GM18909 (cell line): Measurements from ENCODE around the gene PANK4.

Source experiments
- ATAC-seq: cut with Tn5 transposase; IDR thresholded peaks from one replicate; pipeline ENCODE4 v1.9.1; 2021; ENCODE audit warnings: mild to moderate bottlenecking; ENCODE audit not compliant: unreplicated experiment, poor library complexity

Gene PANK4

DNA sequence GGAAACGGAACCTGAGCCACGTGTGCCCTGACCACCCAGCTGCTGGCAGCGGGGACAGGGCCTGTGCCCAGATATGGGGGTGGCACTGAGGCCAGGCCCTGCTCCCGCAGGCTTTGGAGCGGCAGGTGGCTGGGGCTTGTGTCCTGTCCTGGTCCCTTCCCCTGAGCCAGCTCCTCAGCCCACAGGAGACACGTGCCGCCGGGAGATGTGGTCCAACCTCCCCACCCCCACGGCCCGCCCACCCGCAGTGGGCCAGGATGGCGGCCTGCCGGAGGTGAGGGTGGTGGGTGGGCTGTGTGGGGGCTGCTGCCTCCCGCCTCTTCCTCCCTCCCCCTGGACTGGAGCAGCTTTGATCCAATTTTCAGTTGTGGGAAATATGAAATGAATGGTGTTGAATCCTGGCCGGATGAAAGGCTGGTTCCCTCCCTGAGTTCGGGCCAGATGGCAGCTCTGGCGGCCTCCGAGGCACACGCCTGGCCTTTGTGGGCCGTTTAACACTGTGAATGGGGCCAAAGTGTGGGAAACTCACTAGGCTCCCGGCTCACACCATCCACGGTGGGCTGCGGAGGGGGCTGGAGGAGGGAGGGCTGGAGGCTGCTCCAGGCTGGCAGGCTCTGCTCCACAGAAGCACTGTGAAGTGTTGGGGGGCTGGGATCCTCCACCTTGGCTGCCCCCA, 6.2 kb upstream of the PANK4 start:
- no peak for ATAC-seq

DNA sequence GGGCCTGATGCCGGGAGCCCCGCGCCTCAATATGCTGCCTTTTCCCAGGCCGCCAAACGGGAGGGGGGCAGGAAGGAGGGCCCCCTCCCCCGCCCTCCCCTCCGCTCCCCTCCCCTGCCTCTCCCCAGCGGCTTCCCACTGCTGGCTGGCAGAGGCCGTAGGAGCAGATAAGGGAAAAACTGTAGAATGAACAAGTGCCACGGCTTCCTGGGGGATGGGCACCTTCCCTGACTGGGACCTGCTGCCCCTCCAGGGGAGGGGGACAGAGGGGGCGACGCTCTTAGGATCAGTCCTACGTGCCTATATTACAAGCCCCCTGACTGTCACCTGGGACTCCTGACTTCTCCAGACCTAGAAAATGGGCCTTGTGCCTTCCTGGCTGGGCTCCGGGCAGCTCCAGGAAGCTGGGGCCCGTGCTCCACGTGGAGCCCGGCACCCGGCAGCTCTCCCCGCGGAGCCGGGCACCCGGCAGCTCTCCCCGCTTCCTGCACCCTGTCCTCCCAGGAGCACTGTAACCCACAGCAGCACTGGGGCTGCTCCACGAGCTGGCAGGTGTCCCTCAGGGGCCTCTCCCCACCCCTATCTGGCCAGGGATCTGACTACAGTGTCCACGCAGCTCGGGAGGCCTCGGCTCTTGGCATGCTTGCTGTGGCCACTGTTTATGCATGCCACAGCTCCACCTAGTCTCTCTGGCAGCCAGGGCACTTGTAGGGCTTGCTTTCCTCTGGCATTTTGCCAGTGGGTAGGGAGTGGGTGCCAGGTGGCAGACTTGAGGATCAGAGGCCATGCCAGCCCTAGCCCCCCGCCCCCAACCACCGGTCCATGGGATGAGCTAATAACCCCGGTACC, 4.3 kb upstream of the PANK4 start:
- no peak for ATAC-seq

DNA sequence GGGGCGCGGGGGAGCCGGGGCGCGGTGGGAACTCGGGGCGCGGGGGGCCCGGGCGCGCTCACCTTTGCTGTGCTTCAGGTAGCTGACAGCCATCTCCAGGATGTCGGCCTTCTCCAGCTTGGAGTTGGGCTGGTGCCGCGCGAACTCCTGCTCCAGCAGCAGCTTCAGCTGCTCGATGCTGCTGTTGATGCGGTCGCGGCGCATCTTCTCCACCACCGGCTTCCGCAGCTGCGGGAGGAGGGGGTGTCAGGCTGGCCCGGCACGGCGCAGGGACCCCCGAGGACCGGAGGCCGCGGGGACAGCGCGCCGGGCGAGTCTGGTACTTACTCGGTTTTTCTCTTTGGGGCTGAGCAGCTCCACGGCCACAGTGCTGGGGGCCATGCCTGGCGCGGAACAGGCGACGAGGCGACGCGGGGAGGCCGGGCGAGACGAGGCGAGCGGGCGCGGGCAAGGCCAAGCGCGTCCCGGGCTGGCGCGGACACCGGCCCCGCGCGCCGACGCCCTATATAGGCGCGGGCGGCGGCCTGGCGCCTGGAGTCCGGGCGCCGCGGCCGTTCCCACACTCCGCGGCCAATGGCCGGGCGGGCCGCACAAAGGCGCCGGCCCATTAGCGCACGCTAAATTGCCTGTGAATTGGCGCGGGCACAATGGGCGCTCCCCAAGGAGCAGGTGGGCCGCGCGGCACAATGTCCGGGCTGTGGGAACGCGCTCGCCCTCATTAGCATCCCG, 3.6 kb upstream of the PANK4 start, which contains the start of gene HES5:
HES5 (minus strand) TSS at position 480 of the 729 bp plus-strand sequence; CDS start at position 381, 99 bp downstream.
- no peak for ATAC-seq

DNA sequence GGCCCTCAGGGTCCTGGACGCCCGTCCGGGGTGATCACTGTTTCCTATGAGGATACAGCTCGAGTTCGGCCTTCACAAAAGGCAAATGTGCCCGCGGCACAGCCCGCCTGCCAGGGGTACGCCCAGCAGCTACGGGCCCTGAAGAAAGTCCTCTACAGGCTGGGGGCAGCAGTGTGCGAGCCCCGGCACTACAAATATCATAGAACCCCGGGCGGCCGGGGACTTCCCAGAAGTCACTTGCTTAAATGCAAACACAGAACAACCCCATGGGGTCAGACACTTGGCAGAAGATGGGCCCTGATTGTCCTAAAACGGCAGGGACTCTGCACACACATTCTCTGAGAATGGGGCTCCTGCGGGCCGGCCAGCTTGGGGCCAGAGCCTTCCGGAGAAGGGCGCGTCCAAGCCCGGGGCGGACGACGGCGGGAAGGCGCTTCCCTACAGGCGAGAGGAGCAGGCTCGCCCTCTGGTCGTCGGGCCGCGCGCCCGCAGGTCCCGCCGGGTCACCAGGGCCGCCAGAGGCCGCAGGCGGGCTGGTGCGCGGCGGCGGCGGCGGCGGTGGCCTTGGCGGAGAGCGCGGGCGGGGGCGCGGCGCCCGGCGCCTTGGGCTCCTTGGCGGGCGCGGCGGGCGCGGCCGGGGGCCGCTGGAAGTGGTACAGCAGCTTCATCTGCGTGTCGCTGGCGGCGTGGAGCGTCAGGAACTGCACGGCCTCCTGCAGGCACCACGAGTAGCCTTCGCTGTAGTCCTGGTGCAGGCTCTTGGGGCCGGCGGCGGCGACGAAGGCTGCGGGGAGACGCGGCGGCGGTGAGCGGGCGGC, 2.8 kb upstream of the PANK4 start:
- no peak for ATAC-seq

DNA sequence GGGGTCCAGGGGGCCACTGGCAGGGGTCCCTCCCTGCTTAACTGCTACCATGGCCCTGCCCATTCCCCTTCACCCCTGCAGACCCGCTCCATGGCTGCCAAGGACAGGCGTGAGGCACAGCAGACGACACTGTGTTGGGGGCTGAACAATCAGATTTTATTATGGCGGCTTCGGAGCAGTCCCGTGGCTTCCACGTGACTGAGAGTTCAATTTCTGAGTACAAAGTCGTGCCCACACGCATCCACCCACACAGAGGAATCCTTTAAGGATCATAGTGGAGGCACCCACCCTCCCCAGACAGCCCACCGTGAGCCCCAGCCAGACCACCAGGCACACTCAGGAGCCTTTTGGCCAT, 2.2 kb upstream of the PANK4 start:
- ATAC-seq: no peak

DNA sequence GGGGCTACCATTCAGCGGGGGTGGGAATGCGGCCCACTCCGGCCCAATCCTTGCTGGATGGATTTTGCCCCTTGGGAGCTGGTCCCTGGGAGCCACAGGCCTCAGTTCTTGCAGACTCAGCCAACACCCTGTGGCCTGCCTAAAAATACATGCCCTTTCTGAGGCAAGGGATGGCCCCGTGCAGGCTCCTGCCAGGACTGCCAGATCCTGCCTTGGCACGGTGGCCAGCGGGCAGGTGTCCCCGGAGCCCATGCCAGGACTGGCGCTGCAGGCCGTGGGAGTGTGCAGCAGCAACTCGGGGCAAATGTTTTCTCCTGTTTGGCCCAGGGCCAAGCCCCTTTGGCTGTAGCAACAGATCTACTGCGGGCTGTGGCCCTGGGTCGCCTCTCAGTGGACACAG, 1.6 kb upstream of the PANK4 start:
- ATAC-seq: no peak

DNA sequence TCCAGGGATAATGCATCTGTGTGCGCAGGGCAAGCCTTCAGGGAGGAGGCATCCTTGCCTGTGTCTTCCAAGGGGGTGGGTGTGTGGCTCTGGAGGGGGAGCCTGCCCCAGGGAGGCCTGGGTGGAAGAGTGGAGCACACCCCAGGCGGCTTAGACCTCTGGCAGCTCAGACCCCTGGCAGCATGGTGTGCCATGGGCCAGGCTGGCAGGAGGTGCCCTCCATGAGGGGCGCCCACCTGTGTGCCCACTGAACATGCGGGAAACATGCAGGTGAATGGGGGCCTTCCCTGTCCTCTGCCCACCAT, 1.1 kb upstream of the PANK4 start:
- ATAC-seq: no peak

DNA sequence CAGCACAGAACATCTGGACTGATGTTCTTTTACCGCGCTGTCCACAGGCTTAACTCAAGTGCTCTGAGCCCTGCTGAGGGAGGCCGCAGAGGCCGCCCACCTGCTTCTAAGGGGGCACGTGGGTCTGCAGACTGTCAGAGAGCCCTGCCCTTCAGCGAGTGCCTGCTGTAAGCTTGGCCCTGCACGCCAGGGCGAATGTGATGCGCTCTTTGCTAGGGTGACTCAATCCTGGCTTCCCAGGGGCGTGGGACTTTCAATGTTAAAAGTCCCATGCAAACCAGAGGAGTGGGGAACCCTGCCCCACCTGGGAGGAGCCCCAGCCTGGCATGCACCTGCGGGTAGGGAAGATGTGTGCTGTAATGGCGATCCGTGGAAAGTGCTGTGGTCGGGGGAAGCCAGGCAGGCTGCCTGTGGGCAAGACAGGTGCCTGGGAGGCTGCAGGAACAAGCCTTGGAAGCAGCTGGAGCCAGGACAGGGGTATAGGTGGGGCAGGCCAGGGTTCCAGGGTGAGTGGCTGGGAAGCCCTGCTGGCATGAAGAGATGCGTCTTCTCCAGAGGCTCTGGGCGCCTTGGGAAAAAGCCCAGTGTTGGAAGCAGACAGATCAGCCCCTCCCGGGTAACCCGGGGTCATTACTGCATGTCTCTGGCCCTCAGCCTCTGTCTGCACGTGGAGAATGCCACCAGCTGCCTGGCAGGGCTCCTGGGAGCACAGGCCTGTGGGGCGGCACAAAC, 594 bp upstream of the PANK4 start:
- ATAC-seq: peak; percentile 34

DNA sequence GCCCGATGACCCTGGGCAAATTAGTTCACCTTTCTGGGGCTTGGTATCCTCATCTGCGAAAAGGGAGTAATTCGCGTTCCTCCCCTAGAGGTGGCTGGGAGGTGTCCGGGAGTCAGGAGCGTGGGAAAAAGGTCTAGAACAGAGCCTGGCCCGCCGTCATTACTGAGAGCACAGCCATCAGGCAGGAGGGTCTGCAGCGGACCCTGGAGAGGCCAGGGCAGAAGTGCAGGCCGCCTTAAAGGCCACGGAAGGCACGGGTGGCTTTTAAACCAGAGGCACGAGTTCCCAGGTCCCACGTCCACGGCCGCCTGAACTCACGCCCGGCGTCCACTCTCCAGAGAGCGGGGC, 850 bp downstream of the PANK4 start:
- ATAC-seq: no peak

DNA sequence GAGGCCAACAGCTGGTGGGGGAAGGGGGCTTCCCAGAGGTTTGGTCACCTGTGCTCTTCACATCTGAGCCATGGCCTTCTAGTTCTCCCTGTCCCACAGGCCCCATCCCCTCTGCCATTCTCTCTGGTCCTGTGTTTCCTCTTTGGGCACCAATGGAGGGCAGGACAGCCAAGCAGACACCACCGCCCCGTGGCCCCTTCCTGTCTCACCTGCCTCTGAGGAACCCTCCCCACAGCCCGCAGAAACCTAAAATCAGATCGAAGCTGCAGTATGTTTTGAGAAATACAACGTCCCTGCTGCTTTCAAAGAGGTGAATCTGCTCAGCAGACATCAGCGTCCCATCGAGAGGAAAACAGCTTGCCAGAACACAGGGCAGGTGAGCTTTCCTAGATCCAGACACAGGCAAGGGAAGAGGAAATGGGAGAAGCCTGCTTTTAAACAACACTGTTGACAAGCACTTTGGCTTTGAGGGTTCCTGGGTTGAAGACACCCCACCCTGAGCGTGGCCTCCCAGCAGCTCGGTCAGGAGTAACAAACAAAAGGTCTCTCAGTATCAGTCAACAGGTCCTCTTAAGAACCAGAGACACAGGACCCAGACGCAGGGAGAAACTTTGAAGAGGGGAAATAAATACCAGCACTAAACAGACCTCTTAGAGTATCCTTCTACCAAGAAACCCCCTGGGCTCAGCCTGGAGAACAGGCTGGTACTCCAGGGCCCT, 2.3 kb downstream of the PANK4 start:
- no peak for ATAC-seq

DNA sequence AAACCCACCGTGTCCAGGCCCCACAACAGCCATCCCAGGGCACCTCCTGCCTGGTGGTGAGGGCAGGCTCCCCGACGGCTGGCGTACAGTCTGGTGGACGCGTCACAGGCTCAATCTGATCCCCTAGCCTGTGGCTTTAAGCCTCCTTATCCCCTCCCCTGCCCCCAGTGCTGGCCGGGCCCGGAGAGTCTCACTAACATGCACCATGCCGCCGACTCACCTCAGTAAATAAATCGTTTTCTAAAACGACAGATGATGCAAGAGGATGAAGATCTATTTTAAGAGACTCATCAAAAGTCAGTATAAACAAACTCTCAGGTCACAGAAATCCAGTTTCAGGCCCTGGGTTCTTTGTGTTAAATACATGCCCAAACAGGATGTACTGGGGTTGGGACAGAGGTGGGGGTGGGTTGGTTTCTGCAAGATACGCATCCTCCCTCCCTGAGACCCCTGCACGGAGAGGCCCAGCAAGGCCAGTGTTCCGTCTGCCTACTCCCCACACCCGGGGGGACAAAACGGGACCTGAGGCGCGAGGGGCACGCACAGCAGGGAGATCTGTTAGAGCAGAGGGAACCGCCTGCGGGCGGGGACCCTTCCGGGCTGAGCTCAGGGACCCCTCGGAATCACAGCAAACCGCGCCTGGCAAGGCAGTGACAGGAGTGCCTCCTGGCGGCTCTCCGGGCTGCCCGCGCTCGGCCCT, 3.1 kb downstream of the PANK4 start:
- ATAC-seq: no peak

DNA sequence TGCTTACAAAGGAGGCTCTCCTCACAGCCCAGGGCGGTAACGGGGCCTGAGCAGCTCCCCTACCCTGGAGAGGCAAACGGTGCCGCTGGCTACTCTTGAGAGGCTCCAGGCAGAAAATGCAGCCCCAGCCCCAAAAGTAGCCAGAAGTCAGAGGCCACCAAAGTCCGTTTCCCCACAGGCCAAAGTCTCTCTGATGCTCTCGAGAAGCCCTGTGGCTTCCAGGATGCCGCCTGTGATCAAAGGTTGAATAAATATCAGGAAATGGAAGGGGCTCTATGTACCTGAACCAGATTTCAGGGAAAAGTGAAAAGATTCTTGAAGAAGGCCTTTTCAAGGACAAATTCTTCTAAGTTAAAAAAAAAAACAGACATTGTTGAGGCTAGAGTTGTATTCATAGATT, 4.2 kb downstream of the PANK4 start:
- no peak for ATAC-seq

DNA sequence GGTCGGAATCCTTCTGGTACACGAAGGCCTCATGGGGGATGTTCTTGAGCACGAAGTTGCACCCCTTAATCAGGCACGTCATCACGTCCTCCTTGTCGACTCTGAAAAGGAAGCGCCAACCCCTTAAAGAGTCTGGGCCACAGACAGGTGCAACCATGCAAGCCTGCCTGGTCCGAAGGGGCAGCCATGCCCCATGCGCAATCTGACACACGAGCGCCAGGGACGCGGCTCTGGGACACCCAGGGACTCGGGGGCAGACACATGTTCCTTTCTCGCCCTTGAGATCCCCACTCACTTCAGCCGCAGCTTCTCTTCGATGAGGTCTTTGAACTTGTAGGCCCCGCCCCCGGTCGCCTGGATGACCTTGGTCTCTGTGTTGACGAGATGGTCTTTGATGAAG, 5.6 kb downstream of the PANK4 start:
- no peak for ATAC-seq

DNA sequence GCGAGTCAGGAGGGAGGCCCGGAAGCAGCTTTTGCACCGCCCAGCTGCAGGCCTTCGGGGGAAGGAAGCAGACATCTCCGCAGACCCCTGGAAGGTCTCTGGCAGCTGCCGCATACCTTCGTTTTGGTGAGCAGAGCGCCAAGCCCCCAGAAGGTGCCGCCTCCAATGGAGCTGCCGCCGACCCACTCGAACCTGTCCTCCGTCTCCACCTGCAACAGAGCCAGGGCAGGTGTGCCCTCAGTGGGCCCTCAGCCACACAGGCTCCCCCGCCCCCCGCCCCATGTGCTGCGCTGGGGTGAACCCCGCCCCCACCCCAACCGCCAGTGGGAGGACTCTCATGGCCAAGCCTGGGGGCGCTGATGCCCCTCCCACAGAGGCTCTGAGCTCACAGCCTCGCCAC, 6.2 kb downstream of the PANK4 start:
- no peak for ATAC-seq

DNA sequence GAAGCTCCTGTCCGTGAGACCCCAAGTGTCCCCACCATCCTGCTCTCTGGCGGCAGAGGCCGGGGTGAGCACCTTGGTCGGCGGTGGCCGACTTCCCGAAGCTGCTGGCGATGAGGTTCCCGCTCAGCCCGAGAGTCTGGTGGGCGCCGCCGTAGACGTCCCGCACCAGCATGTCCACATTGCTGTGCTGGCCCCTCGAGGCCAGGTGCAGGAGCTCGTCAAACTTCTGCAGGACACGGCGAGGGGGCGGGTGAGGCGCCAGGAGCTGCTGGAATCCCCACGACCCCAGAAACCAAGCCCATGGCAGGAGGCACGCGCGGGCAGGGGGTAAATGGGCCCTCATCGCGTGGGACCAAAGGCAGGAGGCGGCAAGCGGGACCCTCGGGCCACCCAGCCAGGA, 6.7 kb downstream of the PANK4 start:
- no peak for ATAC-seq

DNA sequence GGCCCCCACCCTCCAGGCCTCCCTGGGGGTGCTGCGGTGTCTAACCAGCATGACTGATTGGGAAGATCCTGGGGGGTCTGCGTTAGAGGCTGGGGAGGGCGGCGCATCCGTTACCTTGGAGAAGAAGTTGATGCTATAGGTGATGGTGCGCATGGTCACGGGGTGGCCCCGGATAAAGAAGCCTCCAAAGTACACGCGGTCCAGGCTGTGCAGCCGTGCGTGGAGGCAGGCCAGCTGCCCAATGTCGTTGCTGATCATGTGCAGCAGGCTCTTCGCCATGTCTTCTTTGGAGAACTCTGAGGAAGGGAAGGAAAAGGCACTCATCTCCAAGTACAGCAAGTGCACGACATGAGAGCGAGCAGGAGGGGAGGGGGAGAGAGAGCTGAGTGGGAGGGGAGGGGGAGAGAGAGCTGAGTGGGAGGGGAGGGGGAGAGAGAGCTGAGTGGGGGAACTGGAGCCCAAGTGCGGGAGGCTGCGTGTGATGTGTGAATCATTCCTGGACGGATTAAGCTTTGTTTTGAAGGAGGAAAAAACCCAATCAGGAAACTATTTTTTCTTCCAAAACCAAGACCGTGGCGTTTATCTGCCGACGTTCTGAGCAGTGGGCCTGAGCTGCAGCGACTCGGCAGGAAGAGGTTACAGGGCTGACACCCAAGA, 7.2 kb downstream of the PANK4 start:
- no peak for ATAC-seq

DNA sequence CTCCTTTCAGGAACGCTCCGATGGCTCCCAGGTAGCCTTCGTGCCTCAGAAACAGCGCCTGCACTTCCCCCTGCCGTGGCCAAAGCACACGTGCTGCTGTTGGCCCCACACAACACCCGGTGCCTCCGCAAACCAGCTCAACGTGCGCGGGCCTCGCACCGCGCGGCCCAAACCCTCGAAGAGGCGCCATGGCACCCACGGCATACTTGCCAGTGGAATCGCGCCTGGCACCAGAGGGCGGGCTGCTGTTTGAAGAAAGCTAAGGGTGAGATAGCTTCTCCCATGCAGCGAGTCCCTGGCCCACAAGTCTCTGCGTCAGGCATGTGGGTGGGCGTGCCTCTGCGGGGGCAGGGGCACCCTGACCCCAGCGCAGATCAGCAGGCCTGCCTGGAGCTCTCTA, 7.9 kb downstream of the PANK4 start:
- no peak for ATAC-seq

DNA sequence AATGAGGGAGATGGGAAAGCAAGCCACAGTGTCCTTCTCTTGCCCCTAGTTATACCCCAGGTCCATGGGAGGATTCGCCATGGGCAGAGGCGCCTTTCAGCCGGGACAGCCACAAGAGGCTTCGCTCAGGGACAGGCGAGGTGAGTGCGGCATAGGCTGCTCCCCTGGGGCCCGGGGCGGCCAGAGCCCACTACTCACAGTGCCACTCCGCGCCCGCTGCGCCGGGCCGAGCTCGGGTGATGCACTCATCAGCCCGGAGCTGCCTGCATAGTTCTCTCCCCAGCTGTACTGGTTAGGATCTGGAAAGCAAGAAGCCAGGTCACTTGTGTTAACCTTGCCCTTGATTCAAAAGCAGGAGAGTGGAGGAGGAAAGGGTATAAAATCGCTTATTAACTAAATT, 8.4 kb downstream of the PANK4 start:
- ATAC-seq: no peak
